ENCODE results near the gene SECISBP2L.
"Not testable (repeated sequence)": the region's sequence is repeated elsewhere in the genome, so short reads cannot be mapped to it uniquely, and the experiment has no call there.

The SECISBP2L gene

GRCh38 chr15:48972750-48973503 lies 73.3 kb downstream of the SECISBP2L start:
- no peak for FAIRE-seq
- no peak for TF ChIP-seq POLR2A (IDR thresholded peaks at IDR 0.05; ENCODE audit: low read depth, low read length)
- DNase-seq (ENCODE audit: insufficient read length, low spot score): no peak

GRCh38 chr15:48970926-48971325 lies 75.3 kb downstream of the SECISBP2L start:
- not testable (repeated sequence) for FAIRE-seq

GRCh38 chr15:48968066-48968465 lies 78.2 kb downstream of the SECISBP2L start:
- no peak for TF ChIP-seq POLR2A (IDR thresholded peaks at IDR 0.05; ENCODE audit: low read depth, low read length)
- DNase-seq (ENCODE audit: insufficient read length, low spot score) (no peak), FAIRE-seq (no peak)

More at GRCh38 chr15:48970926-48971325, 75.3 kb downstream of the SECISBP2L start:
- not testable (repeated sequence) for DNase-seq (ENCODE audit: insufficient read length, low spot score)

GRCh38 chr15:48967336-48967735 lies 78.9 kb downstream of the SECISBP2L start:
- no peak for FAIRE-seq
- TF ChIP-seq POLR2A (IDR thresholded peaks at IDR 0.05; ENCODE audit: low read depth, low read length): no peak
- no peak for DNase-seq (ENCODE audit: insufficient read length, low spot score)

DNA sequence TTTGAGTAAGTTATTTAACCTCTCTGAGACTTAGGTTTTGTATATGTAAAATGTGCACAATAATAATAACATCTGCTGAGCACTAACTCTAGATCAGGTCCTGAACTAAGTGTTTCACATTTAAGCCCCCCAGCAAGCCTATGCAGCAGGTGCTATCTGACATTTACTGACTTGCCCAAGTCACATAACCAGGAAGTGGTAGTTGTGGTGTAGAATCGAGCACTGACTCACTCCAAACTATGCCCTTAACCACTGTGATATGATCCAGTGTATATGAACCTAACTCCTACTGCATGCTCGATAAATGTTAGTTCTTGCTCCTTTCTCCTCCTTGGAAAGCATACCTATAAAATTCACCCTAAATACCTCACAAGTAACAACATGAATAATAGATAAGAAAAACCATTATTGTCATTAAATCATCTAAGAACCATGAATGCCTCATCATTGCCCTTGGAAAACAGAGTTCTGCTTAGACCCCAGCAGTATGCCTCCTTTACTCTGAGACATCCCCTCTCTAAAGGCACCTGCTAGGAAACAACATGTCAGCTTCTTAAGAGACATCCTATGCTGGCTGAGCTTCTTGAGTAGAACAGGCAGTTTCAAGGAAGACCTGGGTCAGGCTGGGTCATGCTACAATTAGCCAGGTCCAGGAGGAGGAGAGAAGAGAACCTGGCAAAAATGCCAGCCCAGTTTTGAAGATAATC lies 79.5 kb downstream of the SECISBP2L start:
- TF ChIP-seq POLR2A (IDR thresholded peaks at IDR 0.05; ENCODE audit: low read depth, low read length): no peak
- FAIRE-seq: no peak
- peak; percentile 16 for DNase-seq (ENCODE audit: insufficient read length, low spot score)

DNA sequence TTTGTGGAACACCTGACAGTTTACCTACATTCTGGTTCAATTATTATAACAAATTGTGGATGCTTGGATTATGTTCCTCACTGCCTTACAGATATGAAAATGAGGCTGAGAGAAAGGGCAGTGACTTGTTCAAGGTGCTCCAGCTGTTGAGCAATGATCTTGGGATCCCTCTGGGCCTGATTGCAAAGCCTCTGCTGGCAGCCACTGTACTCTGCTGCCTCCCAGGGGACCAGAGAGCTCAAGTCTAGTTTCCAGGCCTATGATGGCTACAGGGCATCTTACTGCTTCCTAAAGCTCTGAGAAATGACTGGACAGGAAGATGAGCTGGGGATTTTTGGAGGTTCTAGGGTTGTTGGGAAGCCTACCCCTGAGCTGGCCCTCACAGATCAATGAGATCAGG lies 80.3 kb downstream of the SECISBP2L start:
- TF ChIP-seq POLR2A (IDR thresholded peaks at IDR 0.05; ENCODE audit: low read depth, low read length): no peak
- no peak for FAIRE-seq
- peak; percentile 6 for DNase-seq (ENCODE audit: insufficient read length, low spot score)

GRCh38 chr15:48964898-48965297 lies 81.3 kb downstream of the SECISBP2L start:
- TF ChIP-seq POLR2A (IDR thresholded peaks at IDR 0.05; ENCODE audit: low read depth, low read length): no peak
- FAIRE-seq (no peak), DNase-seq (ENCODE audit: insufficient read length, low spot score) (no peak)

GRCh38 chr15:48963524-48964113 lies 82.6 kb downstream of the SECISBP2L start, which contains the start of gene SHC4:
SHC4 (minus strand) TSS chr15:48963919; CDS start chr15:48963015, 904 bp downstream.
- DNase-seq (ENCODE audit: insufficient read length, low spot score) (peak; percentile 25), FAIRE-seq (no peak)
- no peak; the same call in 1 of the 2 replicates for TF ChIP-seq POLR2A (IDR thresholded peaks at IDR 0.05; ENCODE audit: low read depth, low read length)

- no peak for TF ChIP-seq POLR2A (IDR thresholded peaks at IDR 0.05; ENCODE audit: low read depth, low read length)
- no peak for FAIRE-seq
- no peak for DNase-seq (ENCODE audit: insufficient read length, low spot score)
These were observed 83.4 kb downstream of the SECISBP2L start for GRCh38 chr15:48962662-48963523.

DNA sequence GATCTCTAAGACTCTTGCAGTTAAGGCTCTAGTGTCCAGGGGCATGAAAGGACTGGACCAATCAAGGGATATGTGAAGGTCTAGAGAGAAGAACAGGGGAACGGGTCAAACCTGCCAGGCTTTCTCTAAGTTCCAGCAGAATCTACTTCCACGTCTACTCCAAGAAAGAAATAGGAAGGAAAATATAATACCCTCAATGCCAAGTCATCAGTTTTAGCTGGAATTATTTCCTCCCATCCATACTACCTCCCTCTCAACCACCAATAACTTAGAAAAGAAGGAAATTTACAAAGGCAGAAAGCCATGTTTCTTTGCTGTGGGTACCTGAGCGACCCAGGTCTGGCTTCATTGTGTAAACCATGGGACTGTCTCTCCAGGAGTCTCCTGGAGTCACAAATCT lies 90.3 kb downstream of the SECISBP2L start:
- DNase-seq (ENCODE audit: insufficient read length, low spot score): no peak
- TF ChIP-seq POLR2A (IDR thresholded peaks at IDR 0.05; ENCODE audit: low read depth, low read length): no peak
- FAIRE-seq: no peak

DNA sequence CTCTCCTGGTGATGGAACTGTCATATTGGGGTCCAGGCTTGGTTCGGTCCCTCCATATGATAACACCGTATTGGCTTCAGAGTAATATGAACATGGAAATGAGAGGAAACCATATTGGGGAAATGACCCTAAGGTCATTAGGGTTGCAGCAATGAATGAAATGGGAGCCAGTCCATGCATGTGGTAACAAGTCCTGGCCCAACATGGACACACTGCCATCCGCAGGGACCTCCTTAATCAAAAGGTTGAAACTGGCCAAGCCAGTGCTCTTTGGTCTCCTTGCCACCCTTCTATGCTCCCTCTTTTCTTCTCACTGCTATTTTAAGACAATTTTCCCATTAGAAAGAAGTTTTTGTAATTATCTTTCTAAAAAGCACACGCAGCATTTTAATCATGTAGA lies 90.9 kb downstream of the SECISBP2L start:
- no peak for TF ChIP-seq POLR2A (IDR thresholded peaks at IDR 0.05; ENCODE audit: low read depth, low read length)
- FAIRE-seq (no peak), DNase-seq (ENCODE audit: insufficient read length, low spot score) (no peak)

GRCh38 chr15:48954538-48954937 lies 91.7 kb downstream of the SECISBP2L start:
- DNase-seq (ENCODE audit: insufficient read length, low spot score): peak; percentile 8
- FAIRE-seq: no peak

DNA sequence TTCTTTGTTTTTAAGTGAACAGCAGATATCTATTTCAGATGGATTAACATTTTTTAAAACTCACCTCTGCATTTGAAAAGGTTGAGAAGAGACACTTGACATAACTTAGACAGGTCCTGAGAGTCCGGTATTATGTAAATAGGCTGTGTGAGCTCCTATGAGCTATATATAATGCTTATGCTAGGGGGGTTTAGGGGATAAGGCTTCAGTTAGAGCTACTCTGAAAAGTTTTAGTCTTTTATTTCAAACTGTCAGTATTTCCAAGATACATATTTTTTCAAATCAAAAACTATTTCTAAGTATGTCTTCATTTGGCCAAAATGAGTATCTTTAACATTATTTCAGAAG lies 99.4 kb downstream of the SECISBP2L start:
- no peak for TF ChIP-seq POLR2A (IDR thresholded peaks at IDR 0.05; ENCODE audit: low read depth, low read length)
- no peak for FAIRE-seq
- no peak for DNase-seq (ENCODE audit: insufficient read length, low spot score)

More at GRCh38 chr15:48954538-48954937, 91.7 kb downstream of the SECISBP2L start:
- TF ChIP-seq POLR2A (IDR thresholded peaks at IDR 0.05; ENCODE audit: low read depth, low read length): no peak
